SU-DHL-6 (cell line): ENCODE data around the gene DOCK9.

Experiments
- EZH2phosphoT487 ChIP-seq: fragments of 200-600 bp; sonication (generic), shearing (Covaris generic); conservative IDR thresholded peaks from 2 replicates; pipeline ENCODE4 v1.6.1; 2018; ENCODE audit warnings: mild to moderate bottlenecking, antibody characterized with exemption, low read length, moderate library complexity, mixed read lengths
- TF ChIP-seq, protein P1 (sequence below): fragments of 200-600 bp; sonication (generic); IDR thresholded peaks from one replicate; pipeline ENCODE4 v1.5.1; 2017; ENCODE audit warnings: antibody characterized with exemption, mild to moderate bottlenecking, low read length, moderate library complexity; ENCODE audit not compliant: insufficient read depth, poor library complexity, severe bottlenecking

DNA sequence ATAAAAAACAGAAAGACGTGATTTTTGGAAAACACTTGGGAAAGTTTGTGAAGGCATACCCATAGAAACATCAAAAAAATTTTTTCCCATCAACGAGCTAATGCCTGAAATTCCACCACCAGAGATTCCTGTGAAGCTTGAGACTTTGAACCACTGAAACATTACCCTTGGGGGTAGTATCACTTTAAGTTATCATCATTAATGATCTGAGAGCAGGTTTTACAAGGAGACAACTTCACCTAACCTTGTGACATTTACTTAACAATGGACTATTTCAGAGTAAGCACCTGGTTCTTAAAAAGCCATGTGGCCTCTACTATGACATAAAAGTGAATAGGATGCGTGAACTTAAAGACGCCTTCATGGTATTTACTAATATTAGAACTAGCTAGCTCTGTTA is 51.9 kb downstream of the DOCK9 start:
- TF ChIP-seq, protein P1, sequence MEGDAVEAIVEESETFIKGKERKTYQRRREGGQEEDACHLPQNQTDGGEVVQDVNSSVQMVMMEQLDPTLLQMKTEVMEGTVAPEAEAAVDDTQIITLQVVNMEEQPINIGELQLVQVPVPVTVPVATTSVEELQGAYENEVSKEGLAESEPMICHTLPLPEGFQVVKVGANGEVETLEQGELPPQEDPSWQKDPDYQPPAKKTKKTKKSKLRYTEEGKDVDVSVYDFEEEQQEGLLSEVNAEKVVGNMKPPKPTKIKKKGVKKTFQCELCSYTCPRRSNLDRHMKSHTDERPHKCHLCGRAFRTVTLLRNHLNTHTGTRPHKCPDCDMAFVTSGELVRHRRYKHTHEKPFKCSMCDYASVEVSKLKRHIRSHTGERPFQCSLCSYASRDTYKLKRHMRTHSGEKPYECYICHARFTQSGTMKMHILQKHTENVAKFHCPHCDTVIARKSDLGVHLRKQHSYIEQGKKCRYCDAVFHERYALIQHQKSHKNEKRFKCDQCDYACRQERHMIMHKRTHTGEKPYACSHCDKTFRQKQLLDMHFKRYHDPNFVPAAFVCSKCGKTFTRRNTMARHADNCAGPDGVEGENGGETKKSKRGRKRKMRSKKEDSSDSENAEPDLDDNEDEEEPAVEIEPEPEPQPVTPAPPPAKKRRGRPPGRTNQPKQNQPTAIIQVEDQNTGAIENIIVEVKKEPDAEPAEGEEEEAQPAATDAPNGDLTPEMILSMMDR, result no peak
- TF ChIP-seq EZH2phosphoT487, result no peak
